AG20443 (cell line): Measurements from ENCODE around the gene THOC6.
"Not testable (repeated sequence)": the region's sequence is repeated elsewhere in the genome, so short reads cannot be mapped to it uniquely, and the experiment has no call there.

Experiments used
- DNase-seq: peaks from one replicate; pipeline ENCODE4 v3.0.0; 2012; ENCODE audit warnings: low spot score, mixed read lengths

Gene THOC6

DNA sequence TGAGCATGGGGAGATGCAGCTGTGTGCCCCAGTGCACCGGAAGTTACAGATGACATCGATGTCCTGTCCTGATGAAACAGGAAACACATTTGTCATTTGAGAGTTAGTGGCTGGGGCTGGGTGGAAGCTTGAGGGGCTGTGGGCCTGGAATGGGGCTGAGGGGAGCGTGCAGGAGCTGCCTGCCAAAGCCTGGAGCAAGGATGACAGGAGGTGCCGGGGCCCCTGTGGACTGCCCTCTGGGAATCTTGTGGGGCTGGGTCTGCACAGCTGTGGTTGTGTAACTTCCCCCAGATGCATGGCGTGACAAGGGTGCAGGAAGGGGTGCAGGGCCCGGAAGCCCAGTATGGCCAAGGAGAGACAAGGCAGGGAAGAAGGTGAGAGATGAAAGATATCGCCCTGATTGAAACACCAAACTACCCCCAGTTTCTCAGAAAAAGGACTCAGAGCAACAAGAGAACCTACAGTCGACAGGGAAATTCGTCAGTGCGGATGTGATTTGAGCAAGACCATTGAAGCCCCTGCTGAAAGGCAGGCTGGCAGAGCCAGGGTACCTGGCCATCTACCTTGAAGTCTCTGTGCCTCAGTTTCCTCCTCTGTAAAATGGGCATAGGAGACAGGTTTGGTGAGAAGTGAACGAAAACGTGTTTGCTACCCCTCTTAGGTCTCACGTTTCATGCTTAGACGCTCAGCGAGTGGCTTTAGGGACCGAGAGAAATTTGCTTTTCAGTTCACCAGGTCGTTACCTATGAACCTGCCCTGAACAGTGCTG lies 31.3 kb downstream of the THOC6 start:
- DNase-seq: no peak

DNA sequence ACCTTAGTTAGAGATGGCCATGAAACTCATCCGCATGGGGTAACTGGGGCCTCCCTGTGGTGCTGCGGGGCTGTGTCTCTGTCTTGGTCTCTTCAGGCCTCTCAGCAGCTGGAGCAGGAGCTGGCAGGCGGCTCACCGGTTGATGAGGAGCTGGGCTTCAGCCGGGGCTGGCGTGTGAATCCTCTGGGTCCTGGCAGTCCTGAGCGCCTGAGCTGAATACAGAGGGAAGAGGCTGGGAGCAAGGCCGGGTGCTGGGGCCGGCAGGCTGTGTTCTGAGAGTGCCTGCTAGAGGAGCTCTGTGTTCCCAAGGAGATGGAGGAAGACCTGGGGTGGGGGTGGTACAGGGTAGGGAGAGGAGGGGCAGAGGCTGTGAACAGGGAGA lies 31.9 kb downstream of the THOC6 start:
- DNase-seq: not testable (repeated sequence)

DNA sequence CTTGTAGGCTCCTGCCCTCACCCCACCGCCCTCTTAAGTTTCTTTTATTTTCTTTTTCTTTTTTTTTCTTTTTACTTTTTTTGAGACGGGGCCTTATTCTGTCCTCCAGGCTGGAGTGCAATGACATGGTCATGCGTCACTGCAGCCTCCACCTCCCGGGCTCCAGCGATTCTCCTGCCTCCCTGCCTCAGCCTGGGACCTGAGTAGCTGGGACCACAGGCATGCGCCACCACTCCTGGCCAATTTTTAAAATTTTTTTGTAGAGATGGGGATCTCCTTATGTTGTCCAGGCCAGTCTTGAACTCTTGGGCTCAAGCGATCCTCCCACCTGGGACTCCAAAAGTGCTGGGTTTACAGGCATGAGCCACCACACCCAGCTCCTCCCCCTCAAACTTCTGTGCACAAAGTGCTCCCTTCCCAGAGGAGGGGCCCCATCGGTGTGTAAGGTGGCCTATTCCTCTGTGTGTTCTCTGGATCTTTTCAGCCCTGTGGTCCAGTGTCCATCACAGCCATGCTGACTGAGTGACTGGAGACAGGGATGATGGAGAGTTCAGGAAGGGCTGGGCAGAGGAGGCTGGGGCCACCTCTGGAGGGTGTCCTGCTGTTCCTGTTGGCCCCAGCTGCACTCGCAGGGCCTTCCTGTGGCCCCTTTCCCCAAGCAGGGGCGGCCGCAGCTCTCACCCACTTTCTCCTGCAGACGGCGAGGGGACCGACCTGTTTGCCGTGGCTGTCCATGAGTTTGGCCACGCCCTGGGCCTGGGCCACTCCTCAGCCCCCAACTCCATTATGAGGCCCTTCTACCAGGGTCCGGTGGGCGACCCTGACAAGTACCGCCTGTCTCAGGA lies 32.7 kb downstream of the THOC6 start:
- DNase-seq: no peak

DNA sequence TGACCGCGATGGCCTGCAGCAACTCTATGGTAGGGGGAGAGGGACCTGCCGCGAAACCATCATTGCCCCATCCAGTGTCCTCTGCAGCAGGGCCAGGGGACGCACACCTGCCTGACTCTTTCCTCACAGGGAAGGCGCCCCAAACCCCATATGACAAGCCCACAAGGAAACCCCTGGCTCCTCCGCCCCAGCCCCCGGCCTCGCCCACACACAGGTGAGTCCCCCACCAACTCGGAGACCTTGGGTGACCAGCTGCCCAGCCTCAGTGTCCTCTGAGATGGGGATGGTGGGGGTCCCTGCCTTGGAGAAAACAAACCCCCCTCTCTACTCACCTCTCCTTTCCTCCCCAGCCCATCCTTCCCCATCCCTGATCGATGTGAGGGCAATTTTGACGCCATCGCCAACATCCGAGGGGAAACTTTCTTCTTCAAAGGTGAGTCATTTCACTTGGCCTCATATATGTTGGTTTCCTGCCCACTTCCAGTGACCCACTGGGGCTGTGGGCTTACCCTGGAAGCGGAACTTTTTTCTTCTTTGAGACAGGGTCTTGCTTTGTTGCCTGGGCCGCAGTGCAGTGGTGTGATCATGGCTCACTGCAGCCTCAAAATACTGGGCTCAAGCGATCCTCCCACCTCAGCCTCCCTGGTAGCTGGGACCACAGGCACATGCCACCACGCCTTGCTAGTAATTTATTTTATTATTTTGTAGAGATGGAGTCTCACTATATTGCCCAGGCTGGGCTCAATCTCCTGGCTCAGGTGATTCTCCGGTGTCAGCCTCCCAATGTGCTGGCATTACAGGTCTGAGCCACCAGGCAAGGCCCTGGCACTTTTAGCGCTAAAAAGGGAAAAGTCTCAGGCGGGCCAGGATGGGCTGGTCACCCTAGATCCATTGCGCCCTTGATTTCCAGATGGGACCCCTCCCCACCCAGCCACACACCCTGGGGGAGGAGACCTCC lies 33.6 kb downstream of the THOC6 start:
- DNase-seq: no peak

DNA sequence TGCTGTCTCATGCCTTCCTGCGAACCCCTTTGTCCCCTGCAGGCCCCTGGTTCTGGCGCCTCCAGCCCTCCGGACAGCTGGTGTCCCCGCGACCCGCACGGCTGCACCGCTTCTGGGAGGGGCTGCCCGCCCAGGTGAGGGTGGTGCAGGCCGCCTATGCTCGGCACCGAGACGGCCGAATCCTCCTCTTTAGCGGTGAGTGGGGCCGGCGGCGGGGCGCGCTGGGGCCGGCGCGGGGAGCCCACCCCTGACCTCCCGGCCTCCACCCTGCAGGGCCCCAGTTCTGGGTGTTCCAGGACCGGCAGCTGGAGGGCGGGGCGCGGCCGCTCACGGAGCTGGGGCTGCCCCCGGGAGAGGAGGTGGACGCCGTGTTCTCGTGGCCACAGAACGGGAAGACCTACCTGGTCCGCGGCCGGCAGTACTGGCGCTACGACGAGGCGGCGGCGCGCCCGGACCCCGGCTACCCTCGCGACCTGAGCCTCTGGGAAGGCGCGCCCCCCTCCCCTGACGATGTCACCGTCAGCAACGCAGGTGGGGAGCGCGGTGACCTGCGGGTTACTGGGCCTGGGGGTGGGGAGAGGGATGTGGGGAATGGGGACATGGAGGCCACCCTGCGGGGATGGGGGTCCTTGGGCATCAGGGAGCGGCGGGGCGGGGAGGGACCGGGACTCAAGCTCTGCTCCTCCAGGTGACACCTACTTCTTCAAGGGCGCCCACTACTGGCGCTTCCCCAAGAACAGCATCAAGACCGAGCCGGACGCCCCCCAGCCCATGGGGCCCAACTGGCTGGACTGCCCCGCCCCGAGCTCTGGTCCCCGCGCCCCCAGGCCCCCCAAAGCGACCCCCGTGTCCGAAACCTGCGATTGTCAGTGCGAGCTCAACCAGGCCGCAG lies 34.5 kb downstream of the THOC6 start:
- no peak for DNase-seq

DNA sequence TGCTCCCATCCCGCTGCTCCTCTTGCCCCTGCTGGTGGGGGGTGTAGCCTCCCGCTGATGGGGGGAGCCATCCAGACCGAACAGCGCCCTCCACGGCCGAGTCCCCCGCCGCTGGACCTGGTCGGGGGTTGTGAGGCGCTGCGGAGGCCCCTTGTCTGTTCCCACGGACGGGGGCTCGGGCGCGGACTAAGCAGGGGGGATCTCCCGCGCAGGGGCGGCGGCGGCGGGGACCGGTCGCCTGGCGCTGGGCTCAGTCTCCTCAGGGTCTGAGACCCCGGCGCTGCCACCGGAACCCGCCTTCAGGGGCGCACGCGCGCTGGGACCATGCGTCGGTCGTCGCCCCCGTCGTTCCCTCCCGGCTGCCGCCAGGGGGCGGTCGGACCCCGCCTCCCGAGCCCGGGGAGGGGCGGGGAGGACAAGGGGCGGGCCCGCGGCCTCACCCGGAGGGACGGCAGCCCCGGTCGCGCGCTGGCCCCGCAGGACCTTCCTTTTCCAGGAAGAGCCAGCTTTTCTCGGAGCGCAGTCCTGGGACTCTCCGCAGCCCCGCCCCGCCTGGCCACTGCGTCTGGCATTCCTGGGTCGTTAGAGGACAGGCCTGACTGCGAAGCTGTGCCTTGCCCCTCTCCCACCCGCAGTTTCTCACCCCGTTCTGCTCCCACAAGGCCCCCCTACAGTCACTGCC lies 35.3 kb downstream of the THOC6 start:
- peak; percentile 99 for DNase-seq

DNA sequence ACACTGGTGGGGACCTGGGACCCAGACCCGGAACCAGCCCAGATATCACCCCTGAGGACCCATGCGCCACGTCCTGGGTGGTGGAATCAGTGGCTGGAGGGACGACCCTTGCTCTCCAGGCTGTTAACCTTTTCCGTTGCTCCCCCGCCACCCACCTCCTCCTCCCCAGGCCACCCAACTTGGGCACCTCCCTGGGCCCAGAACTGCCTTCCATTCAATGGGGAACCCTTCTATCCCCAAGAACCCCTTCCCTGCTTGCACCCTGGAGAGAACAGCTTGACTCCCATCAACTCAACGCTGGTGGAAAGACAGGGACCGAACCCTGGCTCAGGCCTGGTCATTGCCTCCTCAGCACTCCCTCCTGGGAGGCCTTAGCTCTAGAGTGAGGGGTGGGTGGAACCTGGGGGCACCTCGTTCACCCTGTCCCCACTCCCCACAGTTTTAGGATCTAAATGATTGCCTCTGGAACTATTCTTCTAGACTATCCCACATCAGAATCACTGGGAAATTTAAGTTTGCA lies 35.9 kb downstream of the THOC6 start:
- no peak for DNase-seq

DNA sequence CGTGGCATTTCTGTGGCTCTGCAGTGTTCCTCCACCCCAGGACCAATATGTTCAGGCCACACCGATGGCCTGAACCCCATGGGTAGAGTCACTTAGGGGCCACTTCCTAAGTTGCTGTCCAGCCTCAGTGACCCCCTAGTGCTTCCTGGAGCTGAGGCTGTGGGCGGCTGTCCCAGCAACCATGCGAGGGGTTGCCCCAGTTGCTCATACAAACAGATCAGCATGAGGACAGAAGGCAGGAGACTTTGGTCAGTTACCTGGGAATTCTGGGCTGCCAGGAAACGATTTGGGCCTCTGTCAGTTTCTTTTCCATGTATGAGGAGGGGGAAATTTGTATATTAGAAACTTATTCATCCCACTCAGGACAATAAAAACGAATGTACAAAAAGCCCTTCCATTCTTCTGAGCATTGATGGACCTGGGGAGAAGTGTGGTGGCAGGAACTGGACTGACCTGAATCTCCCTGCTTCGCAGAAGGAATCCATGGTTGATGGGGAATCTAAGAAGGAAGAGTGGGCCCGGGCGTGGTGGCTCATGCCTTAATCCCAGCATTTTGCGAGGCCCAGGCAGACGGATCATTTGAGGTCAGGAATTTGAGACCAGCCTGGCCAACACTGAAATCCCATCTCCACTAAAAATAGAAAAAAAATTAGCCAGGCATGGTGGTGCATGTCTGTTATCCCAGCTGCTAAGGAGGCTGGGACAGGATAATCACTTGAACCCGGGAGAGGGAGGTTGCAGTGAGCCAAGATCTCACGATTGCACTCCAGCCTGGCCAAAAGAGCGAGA lies 36.7 kb downstream of the THOC6 start:
- DNase-seq: no peak

DNA sequence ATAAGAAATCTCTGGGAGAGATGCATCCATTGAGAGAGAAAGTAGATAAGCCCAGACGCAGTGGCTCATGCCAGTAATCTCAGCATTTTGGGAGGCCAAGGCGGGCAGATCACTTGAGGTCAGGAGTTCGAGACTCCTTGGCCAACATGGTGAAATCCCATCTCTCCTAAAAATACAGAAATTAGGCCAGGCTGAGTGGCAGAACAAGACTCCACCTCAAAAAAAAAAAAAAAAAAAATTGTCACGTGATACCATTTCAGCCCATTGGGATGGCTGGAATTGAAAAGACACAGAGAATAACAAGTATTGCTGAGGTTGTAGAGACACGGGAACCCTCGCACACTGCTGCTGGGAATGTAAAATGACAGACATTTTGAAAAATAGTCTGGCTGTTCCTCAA lies 38.7 kb downstream of the THOC6 start:
- no peak for DNase-seq

DNA sequence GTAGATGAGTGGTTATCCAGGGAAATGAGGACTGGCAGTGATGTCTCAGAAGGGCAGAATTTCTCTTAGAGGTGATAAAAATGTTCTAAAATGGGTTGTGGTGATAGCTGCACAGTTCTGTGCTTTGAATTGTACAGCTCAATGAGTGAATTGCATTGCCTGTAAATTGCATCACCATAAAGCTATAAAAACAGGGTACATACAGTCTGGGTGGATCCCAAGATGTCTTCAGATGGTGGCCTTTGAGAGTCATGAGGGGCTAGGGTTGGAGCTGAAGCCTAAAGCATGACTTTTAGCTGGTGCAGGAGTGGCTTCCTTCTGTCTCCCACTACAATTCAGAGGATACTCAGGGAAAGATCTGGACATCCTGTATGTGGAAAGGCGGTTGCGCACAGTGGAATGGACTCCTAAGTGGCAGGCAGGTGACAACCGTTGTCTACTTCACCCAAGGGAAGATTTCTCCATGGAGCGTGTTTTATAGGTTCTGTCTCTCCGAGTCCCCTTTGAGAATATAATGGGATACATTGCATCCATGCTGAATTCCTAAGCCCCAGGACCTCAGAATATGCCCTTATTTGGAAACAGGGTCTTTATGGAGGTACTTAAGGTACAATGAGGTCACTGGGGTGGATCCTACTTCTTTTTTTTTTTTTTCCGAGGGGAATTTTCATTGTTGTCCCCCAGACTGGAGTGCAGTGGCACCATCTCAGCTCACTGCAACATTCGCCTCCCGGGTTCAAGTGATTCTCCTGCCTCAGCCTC lies 40.0 kb downstream of the THOC6 start:
- no peak for DNase-seq

DNA sequence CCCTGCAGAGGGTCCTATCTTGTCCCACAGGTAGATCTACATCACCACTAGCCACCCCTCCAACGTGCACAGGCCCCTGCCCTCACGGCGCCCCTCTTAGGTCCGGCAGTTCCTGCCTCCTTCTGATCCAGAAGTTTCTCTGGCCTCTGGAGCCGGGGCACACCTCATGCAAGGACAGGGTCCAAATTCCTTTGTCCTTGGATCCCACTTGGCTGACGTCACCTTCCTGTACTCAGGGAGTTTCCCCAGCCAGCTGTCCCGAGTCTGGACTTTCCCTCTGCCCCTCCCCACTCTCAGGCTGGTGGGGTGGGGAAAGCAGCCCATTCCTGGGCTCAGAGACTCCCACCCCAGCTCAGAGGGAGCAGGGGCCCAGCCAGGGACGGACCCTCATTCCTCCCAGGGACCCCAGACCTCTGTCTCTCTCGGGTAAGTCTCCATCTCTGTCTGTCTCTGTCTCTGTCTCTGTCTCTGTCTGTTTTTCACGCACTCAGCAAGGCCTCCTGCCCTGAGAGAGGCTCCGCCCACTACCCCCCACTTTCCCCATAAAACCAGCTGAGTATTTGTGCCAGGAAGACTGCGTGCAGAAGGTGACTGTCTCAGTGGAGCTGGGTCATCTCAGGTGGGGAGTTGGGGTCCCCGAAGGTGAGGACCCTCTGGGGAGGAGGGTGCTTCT lies 41.4 kb downstream of the THOC6 start, which contains the start of gene IL32:
IL32 (plus strand) TSS at position 572 of the 673 bp plus-strand sequence. CDS start 172 bp downstream, outside the sequence.
- DNase-seq: peak; percentile 94

DNA sequence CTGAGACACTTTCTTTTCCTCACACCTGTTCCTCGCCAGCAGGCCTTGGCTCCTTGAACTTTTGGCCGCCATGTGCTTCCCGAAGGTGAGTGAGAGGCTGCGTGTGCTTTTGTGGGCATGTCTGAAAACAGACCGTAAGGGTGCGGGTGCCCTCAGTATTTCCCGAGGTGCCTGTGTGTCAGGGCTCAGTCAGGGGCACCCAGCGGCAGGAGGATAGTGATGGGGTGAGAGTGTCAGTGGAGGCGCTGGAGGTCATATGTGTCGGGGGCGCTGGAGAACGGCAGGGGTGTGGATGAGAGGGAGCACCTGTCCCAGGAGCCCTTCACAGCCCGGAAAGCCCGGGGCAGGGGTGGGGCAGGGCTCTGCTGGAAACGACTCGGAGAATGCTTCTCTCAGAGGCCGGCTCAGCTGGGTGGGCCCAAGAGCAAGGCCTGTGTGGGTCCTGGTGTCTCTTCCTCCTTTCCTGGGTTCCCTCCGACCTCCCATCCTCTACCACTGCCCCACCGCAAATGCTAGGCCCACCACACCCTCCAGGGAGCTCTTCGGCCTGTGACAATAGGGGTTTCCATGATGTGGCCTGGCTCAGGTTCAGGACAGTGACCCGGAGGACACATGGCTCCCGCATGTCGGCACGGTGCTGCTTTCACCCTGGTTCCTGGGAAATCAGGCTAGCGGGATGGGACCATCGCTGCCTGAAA lies 42.1 kb downstream of the THOC6 start:
- peak; percentile 20 for DNase-seq

DNA sequence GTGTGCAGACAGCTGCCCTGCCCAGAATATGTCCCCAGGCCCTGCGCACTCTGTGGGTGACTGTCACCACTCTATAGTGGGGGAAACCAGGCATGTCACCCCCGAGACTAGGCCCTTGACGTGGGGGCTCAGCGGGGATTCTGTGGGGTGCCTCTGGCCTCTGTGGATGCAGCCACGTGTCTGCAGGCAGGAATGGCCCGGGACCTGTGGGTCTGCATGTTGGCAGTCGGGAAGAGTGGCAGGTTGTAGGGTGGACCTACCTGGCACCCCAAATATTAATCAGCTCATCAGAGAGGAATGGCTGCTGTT lies 42.6 kb downstream of the THOC6 start:
- DNase-seq: no peak

DNA sequence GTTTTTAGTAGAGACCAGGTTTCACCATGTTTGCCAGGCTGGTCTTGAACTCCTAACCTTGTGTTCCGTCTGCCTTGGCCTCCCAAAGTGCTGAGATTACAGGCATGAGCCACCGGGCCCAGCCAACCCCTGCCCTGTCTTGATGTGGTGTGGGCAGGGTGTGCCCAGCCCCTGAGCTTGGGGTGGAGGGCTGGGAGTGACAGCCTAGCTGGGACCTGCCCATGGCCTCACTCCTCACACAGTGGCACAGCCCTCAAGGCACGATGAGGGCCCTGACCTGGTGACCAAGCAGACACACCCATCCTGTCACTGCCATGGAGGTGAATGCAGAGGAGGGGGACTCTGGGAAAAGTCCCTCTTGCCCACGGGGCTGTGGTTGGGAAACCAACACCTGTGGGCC lies 44.7 kb downstream of the THOC6 start:
- peak; percentile 3 for DNase-seq

DNA sequence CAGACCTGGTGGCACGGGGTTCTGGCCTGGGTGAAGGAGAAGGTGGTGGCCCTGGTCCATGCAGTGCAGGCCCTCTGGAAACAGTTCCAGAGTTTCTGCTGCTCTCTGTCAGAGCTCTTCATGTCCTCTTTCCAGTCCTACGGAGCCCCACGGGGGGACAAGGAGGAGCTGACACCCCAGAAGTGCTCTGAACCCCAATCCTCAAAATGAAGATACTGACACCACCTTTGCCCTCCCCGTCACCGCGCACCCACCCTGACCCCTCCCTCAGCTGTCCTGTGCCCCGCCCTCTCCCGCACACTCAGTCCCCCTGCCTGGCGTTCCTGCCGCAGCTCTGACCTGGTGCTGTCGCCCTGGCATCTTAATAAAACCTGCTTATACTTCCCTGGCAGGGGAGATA lies 45.3 kb downstream of the THOC6 start:
- DNase-seq: not testable (repeated sequence)

DNA sequence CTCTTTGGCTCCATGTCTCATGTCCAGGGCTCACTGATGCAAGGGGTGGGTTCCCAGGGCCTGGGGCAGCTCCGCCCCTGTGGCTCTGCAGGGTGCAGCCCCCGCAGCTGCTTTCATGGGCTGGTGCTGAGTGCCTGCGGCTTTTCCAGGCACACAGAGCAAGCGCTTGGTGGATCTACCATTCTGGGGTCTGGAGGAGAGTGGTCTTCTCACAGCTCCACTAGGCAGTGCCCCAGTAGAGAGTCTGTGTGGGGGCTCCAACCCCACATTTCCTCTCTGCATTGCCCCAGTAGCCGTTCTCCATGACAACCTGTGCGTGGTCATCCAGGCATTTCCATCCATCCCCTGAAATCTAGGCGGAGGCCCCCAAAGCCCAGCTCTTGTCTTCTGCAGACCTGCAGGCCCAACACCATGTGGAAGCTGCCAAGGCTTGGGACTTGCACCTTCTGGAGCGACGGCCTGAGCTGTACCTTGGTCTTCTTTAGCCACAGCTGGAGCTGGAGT lies 46.8 kb downstream of the THOC6 start:
- DNase-seq: no peak

DNA sequence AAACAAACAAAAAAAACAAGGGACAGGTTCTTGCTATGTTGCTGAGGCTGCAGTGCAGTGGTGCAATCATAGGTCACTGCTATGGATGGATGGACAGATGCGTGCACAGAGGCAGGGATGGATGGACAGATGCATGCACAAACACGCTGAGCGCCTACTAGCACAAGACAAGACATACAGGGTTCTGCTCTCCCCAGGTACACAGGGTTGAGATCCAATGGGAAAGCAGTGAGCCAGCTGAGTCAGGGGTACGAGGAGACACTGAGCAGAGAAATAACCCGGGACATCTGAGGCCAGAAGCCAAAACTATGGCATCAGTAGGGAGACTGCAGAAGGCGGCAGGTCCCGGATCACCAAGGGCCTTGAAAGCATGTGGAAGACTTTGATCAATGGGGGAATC lies 47.8 kb downstream of the THOC6 start:
- DNase-seq: no peak
